GM18519 (cell line): ENCODE data around the gene ZP4.

Experiments used
- ATAC-seq: cut with Tn5 transposase; IDR thresholded peaks from one replicate; pipeline ENCODE4 v1.9.1; 2021; ENCODE audit warnings: mild to moderate bottlenecking, moderate library complexity; ENCODE audit not compliant: unreplicated experiment, low FRiP score

The ZP4 gene

GRCh38 chr1:237890822-237891221 is at the start of gene ZP4:
Gene ZP4, minus strand, starts transcription at chr1:237890922. Its CDS starts 287 bp downstream, at chr1:237890635.
- no peak for ATAC-seq

GRCh38 chr1:237938553-237938952 is 47.8 kb upstream of the ZP4 start:
- no peak for ATAC-seq

- no peak for ATAC-seq
Observed at GRCh38 chr1:237938068-237938467, 47.3 kb upstream of the ZP4 start.

- no peak for ATAC-seq
Observed at GRCh38 chr1:237932816-237933215, 42.1 kb upstream of the ZP4 start.

- no peak for ATAC-seq
Observed at GRCh38 chr1:237931581-237931980, 40.9 kb upstream of the ZP4 start.

- ATAC-seq: no peak
Observed at GRCh38 chr1:237927198-237927597, 36.5 kb upstream of the ZP4 start.

GRCh38 chr1:237921306-237921705 is 30.6 kb upstream of the ZP4 start:
- no peak for ATAC-seq

GRCh38 chr1:237913345-237913744 is 22.6 kb upstream of the ZP4 start:
- ATAC-seq: no peak

- ATAC-seq: no peak
Observed at GRCh38 chr1:237911911-237912310, 21.2 kb upstream of the ZP4 start.

GRCh38 chr1:237910834-237911233 is 20.1 kb upstream of the ZP4 start:
- ATAC-seq: no peak

GRCh38 chr1:237903961-237904360 is 13.2 kb upstream of the ZP4 start:
- no peak for ATAC-seq

GRCh38 chr1:237902960-237903743 is 12.4 kb upstream of the ZP4 start:
- no peak for ATAC-seq

- no peak for ATAC-seq
Observed at GRCh38 chr1:237901299-237901934, 10.7 kb upstream of the ZP4 start.

GRCh38 chr1:237895630-237896029 is 4.9 kb upstream of the ZP4 start:
- ATAC-seq: no peak

GRCh38 chr1:237894131-237894530 is 3.4 kb upstream of the ZP4 start:
- ATAC-seq: no peak

GRCh38 chr1:237891979-237892378 is 1.3 kb upstream of the ZP4 start:
- ATAC-seq: no peak

GRCh38 chr1:237891266-237891665 is 544 bp upstream of the ZP4 start:
- no peak for ATAC-seq

GRCh38 chr1:237890416-237890815 is 306 bp downstream of the ZP4 start:
- ATAC-seq: no peak

- no peak for ATAC-seq
Observed at GRCh38 chr1:237888143-237888542, 2.6 kb downstream of the ZP4 start.

- no peak for ATAC-seq
Observed at GRCh38 chr1:237887542-237887941, 3.2 kb downstream of the ZP4 start.

GRCh38 chr1:237884237-237884636 is 6.5 kb downstream of the ZP4 start:
- ATAC-seq: no peak

GRCh38 chr1:237879195-237879594 is 11.5 kb downstream of the ZP4 start:
- ATAC-seq: no peak
